Natural killer cell (primary cell): ENCODE data around the gene CCDC71L. TPM values are rescaled to one million over a fixed set of nuclear protein-coding genes. Genes with fewer than 3 reads are reported as not detected.

Source experiments
- ATAC-seq, 3 donors: fragments of 150-1000 bp in 2 of 3; fragments of 200-7000 bp in 1 of 3; cut with Tn5 transposase; 1 replicate in 1 of 3; 2 replicates in 2 of 3; pipeline ENCODE4 v1.10.0; 2021; ENCODE audit warnings: mild to moderate bottlenecking in 2 of 3, moderate library complexity in 2 of 3
- DNase-seq, 2 donors: peaks; one replicate each; pipeline versions ENCODE4 v3.0.0 to v3.0.0-alpha.2; 2013 to 2021; ENCODE audit warnings: mixed read lengths in 1 of 2
- H3K27ac ChIP-seq: one replicate; pipeline ENCODE4 v1.5.1; 2013; ENCODE audit warnings: mild to moderate bottlenecking, low read length
- H3K27me3 ChIP-seq: one replicate; pipeline ENCODE4 v1.6.1; 2013; ENCODE audit warnings: low read length; ENCODE audit not compliant: control insufficient read depth, insufficient read depth
- H3K36me3 ChIP-seq: one replicate; pipeline ENCODE4 v1.6.1; 2013; ENCODE audit warnings: low read length; ENCODE audit not compliant: control insufficient read depth, insufficient read depth
- H3K4me1 ChIP-seq: one replicate; pipeline ENCODE4 v1.6.1; 2013; ENCODE audit warnings: low read length; ENCODE audit not compliant: control insufficient read depth, insufficient read depth
- H3K4me3 ChIP-seq: one replicate; pipeline ENCODE4 v1.5.1; 2013; ENCODE audit warnings: low read length
- H3K9me3 ChIP-seq: one replicate; pipeline ENCODE4 v1.6.1; 2013; ENCODE audit warnings: low read length; ENCODE audit not compliant: control insufficient read depth, insufficient read depth
- H3K27ac Mint-ChIP-seq, 2 donors: one replicate each; pipeline ENCODE4 v1.8.0; 2022; ENCODE audit warnings: mild to moderate bottlenecking in 2 of 2, mixed read lengths in 2 of 2, moderate library complexity in 1 of 2
- H3K27me3 Mint-ChIP-seq, 2 donors: one replicate each; pipeline ENCODE4 v1.8.0; 2022; ENCODE audit warnings: low read depth in 2 of 2, mixed read lengths in 2 of 2
- H3K36me3 Mint-ChIP-seq: one replicate; pipeline ENCODE4 v1.8.0; 2022; ENCODE audit warnings: mixed read lengths
- H3K4me1 Mint-ChIP-seq, 2 donors: one replicate each; pipeline ENCODE4 v1.8.0; 2022; ENCODE audit warnings: mixed read lengths in 2 of 2
- H3K4me3 Mint-ChIP-seq: one replicate; pipeline ENCODE4 v1.8.0; 2022; ENCODE audit warnings: mild to moderate bottlenecking, moderate library complexity, mixed read lengths
- H3K9me3 Mint-ChIP-seq, 2 donors: one replicate each; pipeline ENCODE4 v1.8.0; 2022; ENCODE audit warnings: mixed read lengths in 2 of 2
- WGBS: methylation state at CpG from one replicate; pipeline ENCODE4 v1.1.7; 2013; ENCODE audit warnings: missing lambda C conversion rate; ENCODE audit not compliant: insufficient coverage; 5-methylcytosine and 5-hydroxymethylcytosine counted together
- intact Hi-C: fragments of 100-400 bp; cut with micrococcal nuclease; formaldehyde crosslinking; loops from one replicate; pipeline ENCODE4 v1.14.2; 2022
- total RNA-seq, 4 donors: library from RNA; stranded (reverse); fragments of 120-200 nt in 1 of 4; gene quantifications; one replicate each; pipeline versions ENCODE4 v1.2.3 to v1.2.4, GENCODE V29; 2013 to 2022
- TF ChIP-seq, protein P1 (sequence below): fragments of 200-600 bp; IDR thresholded peaks from one replicate; pipeline ENCODE4 v1.8.0; 2022; ENCODE audit warnings: antibody characterized with exemption

Gene CCDC71L
- total RNA-seq, 3 donors from 2014 or later (not counting 1 experiment from before 2014, with no cell fraction given), result 13.9 to 26.5 (median 14.1) TPM

DNA sequence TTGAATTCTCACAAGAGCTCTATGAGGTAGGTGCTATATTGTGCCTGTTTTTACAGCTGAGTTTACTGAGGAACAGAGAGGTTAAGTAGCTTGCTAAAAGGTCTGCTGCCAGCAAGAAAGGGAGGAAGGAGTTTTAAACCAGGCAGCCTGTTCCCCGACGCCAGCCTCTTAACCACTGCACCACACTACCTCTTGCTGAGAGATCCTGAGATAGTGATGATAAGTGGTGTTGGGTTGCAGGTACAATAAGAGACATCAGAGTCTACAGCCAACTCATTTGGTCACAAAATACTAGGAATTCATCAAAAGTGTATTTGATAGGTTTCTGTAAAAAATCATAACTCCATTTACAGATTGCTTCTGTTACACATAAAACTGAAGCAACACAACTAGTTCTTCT, 8.0 kb downstream of the CCDC71L start:
- H3K27ac Mint-ChIP-seq, result no peak overlapping the region

DNA sequence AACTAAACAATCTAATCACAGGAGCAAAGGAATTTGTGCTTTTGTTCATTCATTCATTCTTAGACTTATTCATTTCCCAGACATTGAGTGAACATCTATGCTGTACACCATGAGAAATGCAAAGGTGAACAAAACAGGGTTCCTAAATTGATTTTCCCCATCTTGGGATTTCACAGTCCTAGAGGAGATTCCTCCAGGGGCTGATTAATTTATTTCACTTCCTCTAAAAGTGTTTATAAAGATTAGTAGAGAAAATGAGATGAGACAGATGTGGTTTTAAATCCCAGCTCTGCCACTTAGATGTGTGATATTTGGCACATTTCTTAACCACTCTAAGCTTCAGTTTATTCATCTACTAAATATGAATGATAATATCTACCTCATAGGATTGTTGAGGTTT, 8.9 kb downstream of the CCDC71L start:
- ATAC-seq, result no peak
- H3K27ac Mint-ChIP-seq, result no peak overlapping the region

More for the DNA sequence above, 8.0 kb downstream of the CCDC71L start:
- Histone ChIP-seq H3K4me1 (no peaks in the 10 kb centered on the region), H3K36me3 (no peaks in the 10 kb centered on the region), H3K4me3 (no peak overlapping the region), H3K9me3 (no peaks in the 10 kb centered on the region), H3K27ac (no peak overlapping the region), H3K27me3 (no peaks in the 10 kb centered on the region)
- Mint-ChIP-seq H3K27me3 (peaks cover 23 to 45% of the 10 kb centered on the region in 2 donors), H3K36me3 (no peaks in the 10 kb centered on the region), H3K4me3 (no peak overlapping the region), H3K4me1 (no peaks in the 10 kb centered on the region), H3K9me3 (peaks cover 0 to 2% of the 10 kb centered on the region in 2 donors)
- 40% methylated on average over 1 of the region's 2 CpGs for WGBS
- ATAC-seq, result no peak
- DNase-seq, result no peak
- TF ChIP-seq, protein P1, sequence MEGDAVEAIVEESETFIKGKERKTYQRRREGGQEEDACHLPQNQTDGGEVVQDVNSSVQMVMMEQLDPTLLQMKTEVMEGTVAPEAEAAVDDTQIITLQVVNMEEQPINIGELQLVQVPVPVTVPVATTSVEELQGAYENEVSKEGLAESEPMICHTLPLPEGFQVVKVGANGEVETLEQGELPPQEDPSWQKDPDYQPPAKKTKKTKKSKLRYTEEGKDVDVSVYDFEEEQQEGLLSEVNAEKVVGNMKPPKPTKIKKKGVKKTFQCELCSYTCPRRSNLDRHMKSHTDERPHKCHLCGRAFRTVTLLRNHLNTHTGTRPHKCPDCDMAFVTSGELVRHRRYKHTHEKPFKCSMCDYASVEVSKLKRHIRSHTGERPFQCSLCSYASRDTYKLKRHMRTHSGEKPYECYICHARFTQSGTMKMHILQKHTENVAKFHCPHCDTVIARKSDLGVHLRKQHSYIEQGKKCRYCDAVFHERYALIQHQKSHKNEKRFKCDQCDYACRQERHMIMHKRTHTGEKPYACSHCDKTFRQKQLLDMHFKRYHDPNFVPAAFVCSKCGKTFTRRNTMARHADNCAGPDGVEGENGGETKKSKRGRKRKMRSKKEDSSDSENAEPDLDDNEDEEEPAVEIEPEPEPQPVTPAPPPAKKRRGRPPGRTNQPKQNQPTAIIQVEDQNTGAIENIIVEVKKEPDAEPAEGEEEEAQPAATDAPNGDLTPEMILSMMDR, result no peak
- intact Hi-C loops, result no loop called here

GRCh38 chr7:106646256-106646655, 14.7 kb downstream of the CCDC71L start:
- TF ChIP-seq, protein P1, result no peak
- no peaks in the 10 kb centered on the region for H3K9me3 ChIP-seq
- DNase-seq (no peak), ATAC-seq (no peak)
- H3K27ac Mint-ChIP-seq, result no peak overlapping the region
- intact Hi-C loops, result no loop called here
- H3K4me1 Mint-ChIP-seq, result no peaks in the 10 kb centered on the region
- no peaks in the 10 kb centered on the region for H3K36me3 Mint-ChIP-seq
- WGBS, result 80% methylated on average over 1 of the region's 1 CpG
- peaks cover 9 to 17% of the 10 kb centered on the region in 2 donors for H3K27me3 Mint-ChIP-seq
- no peak overlapping the region for H3K4me3 ChIP-seq
- no peak overlapping the region for H3K4me3 Mint-ChIP-seq
- H3K36me3 ChIP-seq, result no peaks in the 10 kb centered on the region
- no peak overlapping the region for H3K27ac ChIP-seq
- no peaks in the 10 kb centered on the region for H3K4me1 ChIP-seq
- peaks cover 0 to 2% of the 10 kb centered on the region in 2 donors for H3K9me3 Mint-ChIP-seq
- no peaks in the 10 kb centered on the region for H3K27me3 ChIP-seq

More for the DNA sequence above, 8.9 kb downstream of the CCDC71L start:
- Histone ChIP-seq H3K4me1 (no peaks in the 10 kb centered on the region), H3K27ac (no peak overlapping the region), H3K9me3 (no peaks in the 10 kb centered on the region), H3K36me3 (no peaks in the 10 kb centered on the region), H3K4me3 (no peak overlapping the region), H3K27me3 (no peaks in the 10 kb centered on the region)
- DNase-seq, result no peak
- no peaks in the 10 kb centered on the region for H3K4me1 Mint-ChIP-seq
- TF ChIP-seq, protein P1, result no peak
- intact Hi-C loops, result no loop called here
- H3K4me3 Mint-ChIP-seq, result no peak overlapping the region
- H3K9me3 Mint-ChIP-seq, result peaks cover 0 to 2% of the 10 kb centered on the region in 2 donors
- H3K27me3 Mint-ChIP-seq, result peaks cover 23 to 45% of the 10 kb centered on the region in 2 donors
- no peaks in the 10 kb centered on the region for H3K36me3 Mint-ChIP-seq

GRCh38 chr7:106644999-106645398, 16.0 kb downstream of the CCDC71L start:
- no peak for ATAC-seq
- H3K27ac Mint-ChIP-seq, result no peak overlapping the region

More at GRCh38 chr7:106644999-106645398, 16.0 kb downstream of the CCDC71L start:
- H3K4me1 ChIP-seq, result no peaks in the 10 kb centered on the region
- H3K27me3 Mint-ChIP-seq, result peaks cover 9 to 16% of the 10 kb centered on the region in 2 donors
- H3K4me1 Mint-ChIP-seq, result no peaks in the 10 kb centered on the region
- H3K36me3 ChIP-seq, result no peaks in the 10 kb centered on the region
- H3K4me3 Mint-ChIP-seq, result no peak overlapping the region
- 13% methylated on average over 1 of the region's 1 CpG for WGBS
- TF ChIP-seq, protein P1, result no peak
- intact Hi-C loops, result no loop called here
- H3K27ac ChIP-seq, result no peak overlapping the region
- no peaks in the 10 kb centered on the region for H3K27me3 ChIP-seq
- DNase-seq, result no peak
- peaks cover 0 to 2% of the 10 kb centered on the region in 2 donors for H3K9me3 Mint-ChIP-seq
- H3K9me3 ChIP-seq, result no peaks in the 10 kb centered on the region
- no peaks in the 10 kb centered on the region for H3K36me3 Mint-ChIP-seq
- H3K4me3 ChIP-seq, result no peak overlapping the region
